Peyer's patch (tissue), 4 donors: Measurements from ENCODE around the gene UVRAG.

ENCODE experiments used
- CTCF ChIP-seq, 6 experiments: fragments of 450-650 bp in 4 of 6; fragments of 200-600 bp in 2 of 6; sonication (generic) in 1 of 6; IDR thresholded peaks; one replicate each; pipeline ENCODE4 v1.5.1; 2017 to 2019; ENCODE audit warnings: antibody characterized with exemption in 6 of 6, mild to moderate bottlenecking in 3 of 6, moderate library complexity in 1 of 6
- POLR2A ChIP-seq, 2 donors: fragments of 450-650 bp; IDR thresholded peaks; one replicate each; pipeline ENCODE4 v1.5.1; 2017; ENCODE audit warnings: antibody characterized with exemption in 2 of 2, mild to moderate bottlenecking in 2 of 2, moderate library complexity in 2 of 2

GRCh38 chr11:76170468-76170867, 355.5 kb downstream of the UVRAG start:
- TF ChIP-seq CTCF (IDR thresholded peaks at IDR 0.05) (no peak), POLR2A (IDR thresholded peaks at IDR 0.05) (no peak)
